Embryonic facial prominence (tissue), 1 donor: ENCODE results near the gene ACAP3.

ENCODE experiments used
- DNase-seq: peaks from one replicate; pipeline ENCODE4 v3.0.0-alpha.2; 2016; ENCODE audit errors: extremely low spot score

ACAP3 gene

GRCh38 chr1:1314678-1315335, 7.1 kb upstream of the ACAP3 start:
- DNase-seq, result no peak

GRCh38 chr1:1314237-1314586, 6.5 kb upstream of the ACAP3 start:
- DNase-seq, result no peak

- DNase-seq, result no peak
Observed at GRCh38 chr1:1313500-1314236, 5.9 kb upstream of the ACAP3 start.

GRCh38 chr1:1312450-1313314, 5.0 kb upstream of the ACAP3 start:
- DNase-seq, result no peak

- no peak for DNase-seq
Observed at GRCh38 chr1:1311107-1312104, 3.7 kb upstream of the ACAP3 start.

GRCh38 chr1:1310476-1311053, 2.8 kb upstream of the ACAP3 start:
- no peak for DNase-seq

- DNase-seq, result no peak
Observed at GRCh38 chr1:1310109-1310385, 2.3 kb upstream of the ACAP3 start.

- DNase-seq, result no peak
Observed at GRCh38 chr1:1309251-1310108, 1.8 kb upstream of the ACAP3 start.

GRCh38 chr1:1308756-1309250, 1.1 kb upstream of the ACAP3 start:
- DNase-seq, result no peak

- DNase-seq, result no peak
Observed at GRCh38 chr1:1307261-1307922, 338 bp downstream of the ACAP3 start.

- no peak for DNase-seq
Observed at GRCh38 chr1:1306661-1307260, 969 bp downstream of the ACAP3 start.

- DNase-seq, result no peak
Observed at GRCh38 chr1:1306070-1306660, 1.6 kb downstream of the ACAP3 start.

- no peak for DNase-seq
Observed at GRCh38 chr1:1305300-1306069, 2.2 kb downstream of the ACAP3 start.

- peak; percentile 29 for DNase-seq
Observed at GRCh38 chr1:1304331-1305299, 3.1 kb downstream of the ACAP3 start.

- DNase-seq, result no peak
Observed at GRCh38 chr1:1303736-1304135, 4.0 kb downstream of the ACAP3 start.

- no peak for DNase-seq
Observed at GRCh38 chr1:1302951-1303509, 4.7 kb downstream of the ACAP3 start.
